Small intestine (tissue), 7 donors: Measurements from ENCODE around the gene NAP1L1. TPM values are rescaled to one million over a fixed set of nuclear protein-coding genes. Genes with fewer than 3 reads are reported as not detected.

Experiments
- DNase-seq, 2 donors: peaks; one replicate each; pipeline versions ENCODE4 v3.0.0 to v3.0.0-alpha.2; 2013
- FAIRE-seq: peaks from 2 replicates; lab custom pipeline; 2012; peaks lifted over from hg19 to GRCh38; lab: Jason Lieb, UNC
- H3K27ac ChIP-seq, 3 donors: one replicate each; pipeline ENCODE4 v1.5.1; 2013; ENCODE audit warnings: low read length in 2 of 3, mild to moderate bottlenecking in 2 of 3, control low read depth in 1 of 3, inconsistent platforms in 1 of 3, low read depth in 1 of 3, moderate library complexity in 1 of 3
- H3K27me3 ChIP-seq, 3 donors: one replicate each; pipeline ENCODE4 v1.6.1; 2013; ENCODE audit warnings: low read length in 3 of 3, inconsistent platforms in 1 of 3; ENCODE audit not compliant: control insufficient read depth in 3 of 3, insufficient read depth in 3 of 3
- H3K36me3 ChIP-seq, 3 donors: one replicate each; pipeline ENCODE4 v1.6.1; 2013; ENCODE audit warnings: low read length in 3 of 3, inconsistent platforms in 1 of 3, low read depth in 1 of 3, mild to moderate bottlenecking in 1 of 3, moderate library complexity in 1 of 3; ENCODE audit not compliant: control insufficient read depth in 3 of 3, insufficient read depth in 2 of 3
- H3K4me1 ChIP-seq, 3 donors: one replicate each; pipeline ENCODE4 v1.6.1; 2013; ENCODE audit warnings: low read length in 2 of 3, inconsistent platforms in 1 of 3, low read depth in 1 of 3, mild to moderate bottlenecking in 1 of 3, moderate library complexity in 1 of 3; ENCODE audit not compliant: control insufficient read depth in 3 of 3, insufficient read depth in 2 of 3
- H3K4me3 ChIP-seq, 3 donors: one replicate each; pipeline ENCODE4 v1.5.1; 2013; ENCODE audit warnings: low read length in 3 of 3, control low read depth in 1 of 3, inconsistent platforms in 1 of 3, low read depth in 1 of 3, mild to moderate bottlenecking in 1 of 3, moderate library complexity in 1 of 3
- H3K9me3 ChIP-seq, 2 donors: one replicate each; pipeline ENCODE4 v1.6.1; 2013; ENCODE audit warnings: low read depth in 1 of 2, low read length in 1 of 2; ENCODE audit not compliant: control insufficient read depth in 2 of 2, insufficient read depth in 1 of 2
- WGBS, 3 donors: extraction: QIAGEN DNeasy Blood & Tissue Kit; methylation state at CpG; one replicate each; pipeline ENCODE4 v1.1.7; 2013; 5-methylcytosine and 5-hydroxymethylcytosine counted together
- polyA plus RNA-seq, 4 donors: library from polyadenylated mRNA; stranded (reverse) in 3 of 4; unstranded in 1 of 4; fragments of 200-250 nt in 3 of 4; fragments of 120-200 nt in 1 of 4; gene quantifications; one replicate each; pipeline versions ENCODE4 v1.2.1 to v1.2.3, GENCODE V29; 2013
- donor health status: healthy with polysubstance abuse.
- donor health status: control.
- donor health status: control.
- donor health status: Bipolar disorder and iron deficiency.
- donor health status: healthy.

Gene NAP1L1
- polyA plus RNA-seq, 4 donors: 13.0 to 292 (median 123) TPM

GRCh38 chr12:76024942-76025600 is 59.4 kb downstream of the NAP1L1 start:
- Histone ChIP-seq H3K4me3 (no peak overlapping the region), H3K36me3 (no peaks in the 10 kb centered on the region), H3K27ac (no peak overlapping the region), H3K4me1 (peaks cover 0 to 2% (median 0%) of the 10 kb centered on the region in 3 donors), H3K9me3 (no peaks in the 10 kb centered on the region), H3K27me3 (no peaks in the 10 kb centered on the region)
- DNase-seq (no peak), FAIRE-seq (no peak)
- 58 to 66% (median 66%) methylated on average over 3 of the region's 3 CpGs for WGBS, 3 donors

GRCh38 chr12:76024102-76024781 is 60.2 kb downstream of the NAP1L1 start:
- H3K9me3 ChIP-seq: no peaks in the 10 kb centered on the region
- no peaks in the 10 kb centered on the region for H3K27me3 ChIP-seq
- H3K4me3 ChIP-seq: no peak overlapping the region
- H3K4me1 ChIP-seq: no peaks in the 10 kb centered on the region
- FAIRE-seq (no peak), DNase-seq (no peak)
- H3K36me3 ChIP-seq: no peaks in the 10 kb centered on the region
- WGBS, 3 donors: 85 to 96% (median 90%) methylated on average over 8 of the region's 8 CpGs
- no peak overlapping the region for H3K27ac ChIP-seq

GRCh38 chr12:76023069-76023690 is 61.3 kb downstream of the NAP1L1 start:
- Histone ChIP-seq H3K4me1 (no peaks in the 10 kb centered on the region), H3K27me3 (no peaks in the 10 kb centered on the region), H3K36me3 (no peaks in the 10 kb centered on the region), H3K27ac (no peak overlapping the region), H3K9me3 (no peaks in the 10 kb centered on the region), H3K4me3 (no peak overlapping the region)
- FAIRE-seq (no peak), DNase-seq (no peak)
- 90 to 97% (median 96%) methylated on average over 2 of the region's 2 CpGs for WGBS, 3 donors

- Histone ChIP-seq H3K4me1 (no peaks in the 10 kb centered on the region), H3K27ac (no peak overlapping the region), H3K9me3 (no peaks in the 10 kb centered on the region), H3K4me3 (no peak overlapping the region), H3K27me3 (no peaks in the 10 kb centered on the region), H3K36me3 (no peaks in the 10 kb centered on the region)
- 91 to 94% (median 92%) methylated on average over 3 of the region's 3 CpGs for WGBS, 3 donors
- FAIRE-seq (no peak), DNase-seq (no peak)
These were observed 62.0 kb downstream of the NAP1L1 start for GRCh38 chr12:76022506-76022905.

GRCh38 chr12:76020731-76021672 is 63.5 kb downstream of the NAP1L1 start:
- DNase-seq: peak; percentile 30 to 47
- Histone ChIP-seq H3K4me1 (peaks cover 0 to 2% (median 0%) of the 10 kb centered on the region in 3 donors), H3K4me3 (no peak overlapping the region), H3K27ac (peak overlapping the region; percentile 13 to 78 (median 22)), H3K36me3 (no peaks in the 10 kb centered on the region), H3K9me3 (no peaks in the 10 kb centered on the region), H3K27me3 (no peaks in the 10 kb centered on the region)
- no peak for FAIRE-seq
- WGBS, 3 donors: 55 to 73% (median 62%) methylated on average over 15 of the region's 15 CpGs

GRCh38 chr12:76020281-76020680 is 64.2 kb downstream of the NAP1L1 start:
- FAIRE-seq: no peak
- DNase-seq: peak in 1 of 2 donors; percentile 54
- peaks cover 0 to 7% (median 0%) of the 10 kb centered on the region in 3 donors for H3K4me1 ChIP-seq
- no peaks in the 10 kb centered on the region for H3K9me3 ChIP-seq
- 61 to 88% (median 65%) methylated on average over 5 of the region's 5 CpGs for WGBS, 3 donors
- no peak overlapping the region for H3K4me3 ChIP-seq
- peak overlapping the region in 2 of 3 donors; percentile 13 to 78 for H3K27ac ChIP-seq
- no peaks in the 10 kb centered on the region for H3K27me3 ChIP-seq
- H3K36me3 ChIP-seq: no peaks in the 10 kb centered on the region

- Histone ChIP-seq H3K4me1 (peaks cover 0 to 7% (median 0%) of the 10 kb centered on the region in 3 donors), H3K27me3 (no peaks in the 10 kb centered on the region), H3K36me3 (no peaks in the 10 kb centered on the region), H3K27ac (no peak overlapping the region), H3K4me3 (no peak overlapping the region), H3K9me3 (no peaks in the 10 kb centered on the region)
- DNase-seq (no peak), FAIRE-seq (no peak)
- 80 to 84% (median 82%) methylated on average over 1 of the region's 1 CpG for WGBS, 3 donors
These were observed 65.8 kb downstream of the NAP1L1 start for GRCh38 chr12:76018672-76019071.

GRCh38 chr12:76018111-76018510 is 66.4 kb downstream of the NAP1L1 start:
- DNase-seq: peak in 1 of 2 donors; percentile 47
- no peak for FAIRE-seq
- H3K27ac ChIP-seq: no peak overlapping the region
- peaks cover 0 to 7% (median 0%) of the 10 kb centered on the region in 3 donors for H3K4me1 ChIP-seq
- H3K9me3 ChIP-seq: no peaks in the 10 kb centered on the region
- no peaks in the 10 kb centered on the region for H3K36me3 ChIP-seq
- 75 to 80% (median 78%) methylated on average over 6 of the region's 6 CpGs for WGBS, 3 donors
- H3K27me3 ChIP-seq: no peaks in the 10 kb centered on the region
- H3K4me3 ChIP-seq: no peak overlapping the region
